ENCODE measurements around the gene SEMA3D. TPM values are rescaled to one million over a fixed set of nuclear protein-coding genes. Genes with fewer than 3 reads are reported as not detected.

SEMA3D gene
- total RNA-seq, 4 donors from 2014 or later: 1.9 to 4.2 (median 2.6) TPM

GRCh38 chr7:85133006-85133405 is 53.9 kb downstream of the SEMA3D start:
- TF ChIP-seq, protein P1, sequence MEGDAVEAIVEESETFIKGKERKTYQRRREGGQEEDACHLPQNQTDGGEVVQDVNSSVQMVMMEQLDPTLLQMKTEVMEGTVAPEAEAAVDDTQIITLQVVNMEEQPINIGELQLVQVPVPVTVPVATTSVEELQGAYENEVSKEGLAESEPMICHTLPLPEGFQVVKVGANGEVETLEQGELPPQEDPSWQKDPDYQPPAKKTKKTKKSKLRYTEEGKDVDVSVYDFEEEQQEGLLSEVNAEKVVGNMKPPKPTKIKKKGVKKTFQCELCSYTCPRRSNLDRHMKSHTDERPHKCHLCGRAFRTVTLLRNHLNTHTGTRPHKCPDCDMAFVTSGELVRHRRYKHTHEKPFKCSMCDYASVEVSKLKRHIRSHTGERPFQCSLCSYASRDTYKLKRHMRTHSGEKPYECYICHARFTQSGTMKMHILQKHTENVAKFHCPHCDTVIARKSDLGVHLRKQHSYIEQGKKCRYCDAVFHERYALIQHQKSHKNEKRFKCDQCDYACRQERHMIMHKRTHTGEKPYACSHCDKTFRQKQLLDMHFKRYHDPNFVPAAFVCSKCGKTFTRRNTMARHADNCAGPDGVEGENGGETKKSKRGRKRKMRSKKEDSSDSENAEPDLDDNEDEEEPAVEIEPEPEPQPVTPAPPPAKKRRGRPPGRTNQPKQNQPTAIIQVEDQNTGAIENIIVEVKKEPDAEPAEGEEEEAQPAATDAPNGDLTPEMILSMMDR (IDR thresholded peaks at IDR 0.05; ENCODE audit: low read depth): no peak

- TF ChIP-seq, protein P1 (IDR thresholded peaks at IDR 0.05; ENCODE audit: low read depth): no peak
Observed at GRCh38 chr7:85130702-85131101, 56.2 kb downstream of the SEMA3D start.

GRCh38 chr7:85126383-85126782 is 60.5 kb downstream of the SEMA3D start:
- TF ChIP-seq, protein P1 (IDR thresholded peaks at IDR 0.05; ENCODE audit: low read depth): no peak

- TF ChIP-seq, protein P1 (IDR thresholded peaks at IDR 0.05; ENCODE audit: low read depth): no peak
Observed at GRCh38 chr7:85125651-85126131, 61.2 kb downstream of the SEMA3D start.

DNA sequence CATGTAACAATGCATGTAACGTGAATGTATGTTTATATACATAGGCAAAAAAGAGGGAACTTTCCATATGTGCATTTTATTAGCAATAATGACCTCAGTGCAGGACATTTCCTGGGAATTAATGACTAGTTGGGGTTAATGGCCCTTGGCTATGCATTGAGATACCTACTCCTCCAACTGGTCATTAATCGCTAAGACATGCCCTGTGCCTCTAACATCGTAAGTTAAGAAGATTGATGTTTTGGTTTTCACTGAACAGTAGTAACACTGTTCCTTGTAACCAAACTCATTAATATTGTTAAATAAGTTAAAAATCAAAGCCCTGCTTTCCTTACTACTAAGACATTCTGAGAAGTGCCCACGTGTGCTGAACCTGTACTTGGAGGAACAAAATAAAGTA is 61.7 kb downstream of the SEMA3D start:
- TF ChIP-seq, protein P1 (IDR thresholded peaks at IDR 0.05; ENCODE audit: low read depth): no peak

GRCh38 chr7:85119934-85120333 is 66.9 kb downstream of the SEMA3D start:
- TF ChIP-seq, protein P1 (IDR thresholded peaks at IDR 0.05; ENCODE audit: low read depth): no peak

GRCh38 chr7:85115862-85116261 is 71.0 kb downstream of the SEMA3D start:
- TF ChIP-seq, protein P1 (IDR thresholded peaks at IDR 0.05; ENCODE audit: low read depth): no peak
